Measurements from ENCODE around the gene KDM7A.

DNA sequence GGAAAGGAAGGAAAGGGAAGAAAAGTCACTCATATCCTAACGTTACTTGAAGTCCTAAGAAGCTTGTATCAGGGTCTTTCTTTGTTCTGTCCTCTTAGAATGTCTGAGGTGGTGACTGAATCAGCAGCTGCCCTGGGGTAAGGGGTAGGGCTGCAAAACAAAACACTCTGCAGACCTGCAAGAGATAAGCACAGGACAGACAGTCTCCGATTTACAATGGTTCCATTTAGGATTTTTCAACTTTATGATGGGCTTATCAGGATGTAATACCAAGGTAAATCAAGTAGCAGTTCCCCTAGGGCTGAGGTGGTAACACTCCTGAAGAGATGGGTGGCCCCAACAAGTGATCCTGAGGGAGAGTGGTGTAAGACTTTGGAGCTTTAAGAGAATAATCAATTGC, 16.5 kb downstream of the KDM7A start:
- TF ChIP-seq, protein P1, sequence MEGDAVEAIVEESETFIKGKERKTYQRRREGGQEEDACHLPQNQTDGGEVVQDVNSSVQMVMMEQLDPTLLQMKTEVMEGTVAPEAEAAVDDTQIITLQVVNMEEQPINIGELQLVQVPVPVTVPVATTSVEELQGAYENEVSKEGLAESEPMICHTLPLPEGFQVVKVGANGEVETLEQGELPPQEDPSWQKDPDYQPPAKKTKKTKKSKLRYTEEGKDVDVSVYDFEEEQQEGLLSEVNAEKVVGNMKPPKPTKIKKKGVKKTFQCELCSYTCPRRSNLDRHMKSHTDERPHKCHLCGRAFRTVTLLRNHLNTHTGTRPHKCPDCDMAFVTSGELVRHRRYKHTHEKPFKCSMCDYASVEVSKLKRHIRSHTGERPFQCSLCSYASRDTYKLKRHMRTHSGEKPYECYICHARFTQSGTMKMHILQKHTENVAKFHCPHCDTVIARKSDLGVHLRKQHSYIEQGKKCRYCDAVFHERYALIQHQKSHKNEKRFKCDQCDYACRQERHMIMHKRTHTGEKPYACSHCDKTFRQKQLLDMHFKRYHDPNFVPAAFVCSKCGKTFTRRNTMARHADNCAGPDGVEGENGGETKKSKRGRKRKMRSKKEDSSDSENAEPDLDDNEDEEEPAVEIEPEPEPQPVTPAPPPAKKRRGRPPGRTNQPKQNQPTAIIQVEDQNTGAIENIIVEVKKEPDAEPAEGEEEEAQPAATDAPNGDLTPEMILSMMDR (IDR thresholded peaks at IDR 0.05): no peak
- TF ChIP-seq POLR2A (IDR thresholded peaks at IDR 0.05): no peak
- TF ChIP-seq EP300 (IDR thresholded peaks at IDR 0.05): no peak

Measured in ovary (tissue), 3 donors.